HG02884 (cell line): ENCODE data around the gene ASIC1.

Source experiments
- ATAC-seq: cut with Tn5 transposase; IDR thresholded peaks from one replicate; pipeline ENCODE4 v1.9.1; 2021; ENCODE audit warnings: mild to moderate bottlenecking, moderate library complexity; ENCODE audit not compliant: unreplicated experiment

The ASIC1 gene

GRCh38 chr12:50105913-50106450 is 48.6 kb downstream of the ASIC1 start:
- ATAC-seq = no peak

DNA sequence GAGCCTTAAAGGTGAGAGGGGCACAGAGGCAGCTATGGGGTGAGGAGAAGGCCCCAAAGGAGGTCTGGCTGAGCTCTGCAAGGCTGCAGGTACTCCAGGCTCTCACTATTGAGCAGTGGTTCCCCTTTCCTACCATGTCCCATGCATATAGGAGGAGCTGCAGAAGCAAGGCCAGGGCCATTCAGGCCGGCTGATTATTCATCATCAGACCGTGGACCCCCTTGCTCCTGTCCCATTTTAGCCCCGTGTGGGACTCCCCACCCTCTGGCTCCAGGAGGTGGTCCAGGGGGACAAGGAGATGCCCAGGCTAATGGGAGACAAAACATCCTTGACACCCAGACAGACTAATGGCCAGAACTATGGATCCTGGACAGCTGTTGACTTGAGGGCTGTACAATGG is 49.5 kb downstream of the ASIC1 start:
- ATAC-seq = no peak

DNA sequence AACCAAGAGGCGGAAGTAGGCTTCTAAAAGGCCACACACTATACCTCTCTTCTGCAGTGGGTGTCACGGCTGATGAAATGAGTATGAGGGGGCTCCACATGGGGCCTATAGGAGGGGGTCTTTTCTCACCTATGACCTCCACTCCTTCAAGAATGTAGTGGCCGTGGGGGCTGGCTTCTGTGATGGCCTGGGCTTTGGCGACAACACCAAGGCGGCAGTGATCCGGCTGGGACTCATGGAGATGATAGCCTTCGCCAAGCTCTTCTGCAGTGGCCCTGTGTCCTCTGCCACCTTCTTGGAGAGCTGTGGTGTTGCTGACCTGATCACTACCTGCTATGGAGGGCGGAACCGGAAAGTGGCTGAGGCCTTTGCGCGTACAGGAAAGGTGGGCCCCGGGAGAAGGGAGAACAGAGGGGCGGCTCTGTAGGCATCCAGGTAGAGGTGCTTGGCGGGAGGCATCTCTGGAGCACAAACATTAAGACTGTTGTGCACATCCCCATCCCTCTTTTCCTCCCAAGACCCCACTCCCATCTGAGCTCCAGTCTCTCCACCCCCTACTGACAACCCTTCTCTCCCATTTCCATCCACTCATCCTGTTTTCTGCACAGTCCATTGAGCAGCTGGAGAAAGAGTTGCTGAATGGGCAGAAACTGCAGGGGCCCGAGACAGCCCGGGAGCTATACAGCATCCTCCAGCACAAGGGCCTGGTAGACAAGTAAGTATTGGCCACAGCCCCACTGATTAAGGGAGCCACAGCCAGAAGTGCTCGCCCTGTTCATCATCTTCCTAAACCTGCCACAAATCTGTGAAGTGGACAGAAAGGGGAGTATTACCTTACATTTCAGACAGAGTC is 50.2 kb downstream of the ASIC1 start:
- no peak for ATAC-seq

- no peak for ATAC-seq
These were observed 51.9 kb downstream of the ASIC1 start for GRCh38 chr12:50109319-50109718.

DNA sequence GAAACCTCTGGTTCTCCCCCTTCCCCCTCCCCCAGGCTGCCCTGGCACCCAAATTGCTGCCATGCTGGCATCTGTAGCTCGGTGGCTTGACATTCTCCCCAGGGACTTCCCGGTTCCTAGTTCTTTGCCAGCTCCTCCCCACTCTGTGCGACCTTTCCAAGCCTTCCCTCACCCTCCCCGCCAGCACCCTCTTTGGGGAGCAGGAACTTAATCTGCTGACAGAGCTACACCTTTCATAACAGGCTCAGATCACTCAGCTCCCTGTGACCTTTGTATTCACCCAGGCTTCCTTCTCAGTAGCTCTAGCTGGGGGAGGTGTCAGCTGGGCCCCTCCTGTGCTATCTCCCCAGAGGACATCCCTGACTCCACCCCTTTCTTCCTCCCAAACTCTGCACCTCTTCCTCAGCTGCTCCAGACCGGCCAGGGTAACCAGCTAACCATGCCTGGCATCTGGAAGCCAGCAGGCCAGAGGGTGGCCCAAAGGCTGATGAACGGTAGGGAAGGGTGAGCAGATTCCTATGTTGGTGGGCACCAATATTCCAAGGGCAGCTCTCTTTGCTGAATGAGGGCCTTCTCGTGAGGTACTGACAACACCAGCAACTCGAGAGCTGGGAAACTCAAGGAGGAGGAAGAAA is 52.8 kb downstream of the ASIC1 start:
- no peak for ATAC-seq

GRCh38 chr12:50110762-50111351 is 53.5 kb downstream of the ASIC1 start:
- no peak for ATAC-seq

DNA sequence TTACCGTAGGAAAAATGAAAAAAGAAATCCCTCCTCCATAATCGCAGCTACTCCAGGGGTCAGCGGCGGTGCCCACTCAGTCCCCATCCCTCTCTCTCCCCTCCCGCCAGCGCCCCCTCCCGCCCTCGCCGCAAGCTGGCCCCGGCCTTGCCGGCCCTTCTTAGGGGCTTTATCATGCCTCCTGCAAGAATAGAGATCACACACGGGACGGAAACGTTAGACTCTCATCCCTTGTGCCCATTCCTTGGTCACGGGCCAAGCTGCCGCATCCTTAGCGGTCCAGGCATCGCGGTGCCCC is 53.9 kb downstream of the ASIC1 start:
- no peak for ATAC-seq

DNA sequence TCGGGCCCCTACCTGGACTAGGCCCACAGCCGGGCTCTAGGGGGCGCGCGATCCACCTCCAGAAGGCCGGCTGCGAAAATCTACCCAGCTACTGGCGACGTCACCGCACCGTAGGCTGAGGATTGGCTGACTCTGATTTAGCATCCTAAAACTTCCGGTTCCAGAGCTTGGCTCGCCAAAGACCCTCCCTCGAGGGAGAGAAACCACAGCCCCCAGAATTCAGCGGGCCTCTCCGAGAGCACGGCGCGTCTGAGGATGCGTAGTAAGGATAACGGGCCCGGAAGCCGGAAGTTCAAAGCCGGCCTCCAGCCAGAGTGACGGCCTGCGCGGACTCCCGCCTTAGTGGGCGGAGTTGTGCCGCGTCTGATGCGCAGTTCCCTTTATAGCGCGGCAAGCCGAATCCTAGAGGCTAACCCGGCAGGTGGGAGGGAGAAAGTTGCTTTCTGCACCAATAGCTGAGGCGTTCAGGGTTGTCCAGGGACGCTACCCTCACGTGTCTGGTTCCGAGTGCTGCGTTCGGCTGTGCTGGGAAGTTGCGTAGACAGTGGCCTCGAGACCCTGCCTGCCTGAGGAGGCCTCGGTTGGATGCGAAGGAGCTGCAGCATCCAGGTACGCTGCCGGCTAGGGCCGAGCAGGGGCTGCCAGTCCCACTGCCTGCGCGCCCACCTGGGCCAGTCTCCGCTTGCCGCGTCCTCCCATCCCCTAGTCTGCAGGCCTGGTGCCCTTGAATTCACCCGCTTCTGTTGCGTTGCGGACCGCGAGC is 54.5 kb downstream of the ASIC1 start, which contains the start of gene COX14:
TSS of gene COX14 (plus strand) at position 544 of the 763 bp plus-strand sequence. CDS start 7,808 bp downstream, outside the sequence.
- ATAC-seq = peak; percentile 77

GRCh38 chr12:50112456-50113218 is 55.2 kb downstream of the ASIC1 start:
- no peak for ATAC-seq

- ATAC-seq = no peak
These were observed 59.7 kb downstream of the ASIC1 start for GRCh38 chr12:50117057-50117622.

DNA sequence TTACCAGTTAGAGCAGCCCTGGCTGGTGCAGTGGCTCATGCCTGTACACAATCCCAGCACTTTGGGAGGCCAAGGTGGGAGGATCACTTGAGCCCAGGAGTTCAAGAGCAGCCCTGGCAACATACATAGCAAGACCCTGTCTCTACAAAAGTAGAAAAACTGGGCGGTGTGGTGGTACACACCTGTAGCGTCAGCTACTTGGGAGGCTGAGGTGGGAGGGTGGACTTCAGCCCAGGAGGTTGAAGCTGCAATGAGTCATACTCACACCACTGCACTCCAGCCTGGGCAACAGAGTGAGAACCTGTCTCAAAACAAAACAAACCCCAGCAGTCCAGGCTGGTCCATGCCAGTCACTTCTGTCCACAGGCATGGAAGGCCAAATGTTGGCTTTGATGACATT is 62.0 kb downstream of the ASIC1 start:
- ATAC-seq = no peak

DNA sequence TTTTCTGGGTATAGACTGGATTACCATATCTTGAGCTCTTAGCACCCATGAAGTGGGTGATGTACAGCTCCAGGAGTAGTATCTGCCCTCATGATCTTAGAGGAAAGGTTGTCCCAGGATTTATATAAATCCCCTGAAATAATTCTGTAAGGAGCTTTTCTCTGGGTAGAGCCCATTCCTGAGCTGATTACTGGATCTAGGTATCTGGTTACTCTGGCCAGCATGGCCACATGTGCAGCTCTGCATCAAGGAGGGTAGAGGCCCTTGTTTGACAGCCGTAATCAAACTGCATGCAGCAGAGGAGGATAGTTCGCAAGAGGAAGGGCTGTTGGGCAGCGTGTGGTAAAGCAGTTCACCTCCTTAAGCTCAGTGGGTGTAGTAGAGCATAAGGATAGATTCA is 63.1 kb downstream of the ASIC1 start:
- ATAC-seq = no peak

GRCh38 chr12:50120953-50121352 is 63.6 kb downstream of the ASIC1 start:
- no peak for ATAC-seq

GRCh38 chr12:50121641-50122040 is 64.2 kb downstream of the ASIC1 start:
- no peak for ATAC-seq

DNA sequence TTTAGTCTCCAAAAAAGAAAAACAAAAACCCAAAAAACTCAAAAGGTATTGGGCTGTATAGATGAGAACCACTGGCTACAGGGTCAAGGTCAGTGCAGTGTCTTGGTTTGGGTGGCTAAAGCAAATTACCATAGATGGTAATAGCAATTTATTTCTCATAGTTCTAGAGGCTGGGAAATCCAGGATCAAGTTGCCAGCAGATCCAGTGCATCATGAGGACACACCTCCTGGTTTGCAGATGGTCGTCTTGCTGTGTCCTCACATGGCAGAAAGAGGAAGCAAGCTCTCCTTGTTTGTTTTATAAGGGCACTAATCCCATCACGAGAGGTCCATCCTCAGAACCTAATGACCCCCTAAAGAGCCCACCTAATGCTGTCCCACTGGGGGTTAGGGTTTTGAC is 65.8 kb downstream of the ASIC1 start:
- ATAC-seq = no peak

- no peak for ATAC-seq
These were observed 70.2 kb downstream of the ASIC1 start for GRCh38 chr12:50127546-50127945.

- no peak for ATAC-seq
These were observed 71.9 kb downstream of the ASIC1 start for GRCh38 chr12:50129290-50129689.

DNA sequence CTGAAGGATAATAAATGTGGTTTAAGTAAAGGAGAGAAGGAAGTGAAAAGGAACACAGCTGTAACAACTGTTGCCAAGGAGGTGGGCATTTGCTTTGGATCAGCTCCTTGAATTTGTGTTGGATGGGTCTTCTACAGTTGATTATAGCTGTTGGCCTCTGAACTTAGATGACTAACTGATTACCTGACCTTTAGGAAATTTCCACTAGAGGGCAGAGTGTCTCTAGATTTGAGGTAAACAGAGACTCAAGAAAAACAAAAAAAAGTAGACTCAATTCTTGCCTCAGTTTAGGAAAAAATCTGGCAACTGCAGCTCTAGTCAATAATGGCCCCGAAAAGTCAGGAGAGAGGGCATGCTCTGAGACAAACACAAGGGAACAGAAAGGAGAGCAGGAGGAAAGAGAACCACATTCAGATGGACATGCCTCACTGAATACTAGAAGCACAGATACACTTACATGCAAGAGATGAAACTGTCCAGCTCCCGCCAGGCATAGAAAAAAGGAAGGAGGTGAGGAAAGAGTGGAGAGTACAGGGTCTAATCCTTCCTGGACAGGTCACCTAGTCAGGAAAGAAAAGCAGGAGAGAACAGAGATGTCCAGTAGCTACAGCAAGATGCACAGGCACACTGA is 75.2 kb downstream of the ASIC1 start:
- no peak for ATAC-seq
